C4-2B (cell line): ENCODE results near the gene FAM222A.

Experiments used
- CTCF ChIP-seq: fragments of 450-650 bp; conservative IDR thresholded peaks from 2 replicates; pipeline ENCODE4 v1.5.1; 2017; ENCODE audit warnings: mild to moderate bottlenecking
- ZFX ChIP-seq: fragments of 450-650 bp; IDR thresholded peaks from 2 replicates; pipeline ENCODE4 v1.6.1; 2017

DNA sequence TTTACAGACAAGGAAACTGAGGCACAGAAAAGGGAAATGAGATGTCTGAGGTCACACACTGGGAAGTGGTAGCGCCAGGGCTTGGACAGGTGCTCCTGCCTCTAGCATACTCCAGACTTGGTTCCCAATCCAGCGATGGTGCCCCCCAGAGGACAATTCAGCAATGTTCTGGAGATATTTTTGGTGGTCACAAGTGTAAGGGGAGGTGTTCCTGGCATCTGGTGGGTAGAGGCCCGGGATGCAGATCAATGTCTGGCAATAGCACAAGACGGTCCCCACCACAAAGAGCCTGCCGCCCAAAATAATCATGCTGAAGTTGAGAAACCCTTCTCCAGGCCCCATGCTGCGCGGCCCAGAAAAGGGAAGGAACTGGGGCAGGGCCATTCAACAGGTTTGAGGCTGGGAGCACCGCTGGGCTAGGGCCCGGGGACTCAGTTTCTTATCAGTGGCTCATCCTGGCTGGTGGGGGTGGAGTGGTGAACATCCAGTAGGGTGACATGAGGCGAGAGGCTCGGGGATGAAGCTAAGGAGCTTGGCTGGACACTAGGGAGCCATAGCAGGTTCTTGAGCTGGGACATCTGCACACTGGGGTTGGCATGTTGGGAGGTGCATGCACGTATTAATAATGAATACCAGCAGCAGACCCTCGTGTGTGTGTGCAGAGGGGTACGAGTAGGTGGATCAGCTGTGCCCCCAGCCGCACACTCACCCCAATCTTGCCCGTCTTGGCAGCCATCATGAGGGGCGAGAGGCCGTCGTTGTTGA lies 84.5 kb downstream of the FAM222A start:
- peak; percentile 24 for TF ChIP-seq CTCF
- no peak for TF ChIP-seq ZFX
